Hepatocyte (in vitro differentiated cells): Measurements from ENCODE around the gene ACAN.

ENCODE experiments used
- CTCF ChIP-seq: fragments of 200-600 bp; sonication (generic); IDR thresholded peaks from 2 replicates; pipeline ENCODE4 v1.5.1; 2016; ENCODE audit warnings: antibody characterized with exemption, mild to moderate bottlenecking; ENCODE audit not compliant: poor library complexity
- EZH2 ChIP-seq: fragments of 200-600 bp; sonication (generic); IDR thresholded peaks from 2 replicates; pipeline ENCODE4 v1.6.1; 2016; ENCODE audit warnings: antibody characterized with exemption, mild to moderate bottlenecking, borderline replicate concordance
- EZH2phosphoT487 ChIP-seq: fragments of 200-600 bp; sonication (generic); IDR thresholded peaks from one replicate; pipeline ENCODE4 v1.6.1; 2018; ENCODE audit warnings: antibody characterized with exemption, mild to moderate bottlenecking, low read depth, moderate library complexity; ENCODE audit not compliant: unreplicated experiment, severe bottlenecking

- no peak for TF ChIP-seq EZH2
- no peak for TF ChIP-seq CTCF
- no peak for TF ChIP-seq EZH2phosphoT487
Measured at GRCh38 chr15:88764448-88764847, 38.8 kb upstream of the ACAN start.
